SK-N-MC (cell line): ENCODE measurements around the gene ZNF565.

Source experiments
- FOXP2 ChIP-seq: optimal IDR thresholded peaks from 2 replicates; pipeline ENCODE3; 2011; ENCODE audit warnings: mild to moderate bottlenecking, moderate library complexity; ENCODE audit not compliant: insufficient read depth; ENCODE audit errors: extremely low read length, control extremely low read depth
- POLR2AphosphoS5 ChIP-seq: IDR thresholded peaks from 2 replicates; pipeline ENCODE4 v1.6.1; 2012; ENCODE audit warnings: mild to moderate bottlenecking, low read depth, low read length, borderline replicate concordance

- no peak for TF ChIP-seq FOXP2
- no peak for TF ChIP-seq POLR2AphosphoS5
These were observed 30.9 kb upstream of the ZNF565 start for GRCh38 chr19:36245210-36246005.
